Testis (tissue), 3 donors: ENCODE data around the gene PIGS. TPM values are rescaled to one million over a fixed set of nuclear protein-coding genes. Genes with fewer than 3 reads are reported as not detected.

Source experiments
- DNase-seq: peaks from one replicate; pipeline ENCODE4 v3.0.0-alpha.2; 2019
- H3K27ac ChIP-seq, 2 donors: fragments of 200-600 bp; sonication (generic); one replicate each; pipeline ENCODE4 v1.5.1; 2019
- H3K27me3 ChIP-seq: fragments of 200-600 bp; sonication (generic); one replicate; pipeline ENCODE4 v1.5.1; 2019
- H3K36me3 ChIP-seq: fragments of 200-600 bp; sonication (generic); one replicate; pipeline ENCODE4 v1.5.1; 2017; ENCODE audit warnings: low read depth; ENCODE audit errors: missing control alignments
- H3K4me1 ChIP-seq: fragments of 200-600 bp; sonication (generic); one replicate; pipeline ENCODE4 v1.5.1; 2019
- H3K4me3 ChIP-seq, 2 donors: fragments of 200-600 bp; sonication (generic); one replicate each; pipeline ENCODE4 v1.5.1; 2017 to 2019
- H3K9me3 ChIP-seq: fragments of 200-600 bp; sonication (generic); one replicate; pipeline ENCODE4 v1.5.1; 2017
- CTCF ChIP-seq, 3 experiments: fragments of 450-650 bp in 2 of 3; fragments of 200-600 bp in 1 of 3; sonication (generic) in 1 of 3; IDR thresholded peaks; one replicate each; pipeline ENCODE4 v1.5.1; 2016 to 2019; ENCODE audit warnings: antibody characterized with exemption in 3 of 3, mild to moderate bottlenecking in 2 of 3, moderate library complexity in 1 of 3
- POLR2A ChIP-seq: fragments of 450-650 bp; IDR thresholded peaks from one replicate; pipeline ENCODE4 v1.6.1; 2017; ENCODE audit warnings: antibody characterized with exemption, mild to moderate bottlenecking, moderate library complexity
- WGBS, 2 donors: methylation state at CpG; one replicate each; pipeline ENCODE4 v1.1.5; 2018; 5-methylcytosine and 5-hydroxymethylcytosine counted together
- intact Hi-C: fragments of 100-400 bp; cut with DNase I; formaldehyde crosslinking; loops from one replicate; pipeline ENCODE4 v1.15.1; 2023; ENCODE audit warnings: low total_unique reads
- polyA plus RNA-seq: library from polyadenylated mRNA; stranded (reverse); fragments of 350-450 nt; fragmentation: Illumina TruSeq; extraction: RNeasy Lipid Tissue Mini Kit (QIAGEN cat#74804); gene quantifications from one replicate; pipeline ENCODE4 v1.2.3, GENCODE V29; 2014; ENCODE audit warnings: low read depth, low replicate concordance; ENCODE audit not compliant: insufficient read depth
- total RNA-seq, 2 donors: library from RNA; depleted of rRNA; stranded (reverse); fragments of >200 nt; gene quantifications; one replicate each; pipeline ENCODE4 v1.2.3, GENCODE V29; 2016

Gene PIGS
- total and polyA plus RNA-seq, 3 donors from 2014 or later, result 57.7 to 124 (median 92.4) TPM

DNA sequence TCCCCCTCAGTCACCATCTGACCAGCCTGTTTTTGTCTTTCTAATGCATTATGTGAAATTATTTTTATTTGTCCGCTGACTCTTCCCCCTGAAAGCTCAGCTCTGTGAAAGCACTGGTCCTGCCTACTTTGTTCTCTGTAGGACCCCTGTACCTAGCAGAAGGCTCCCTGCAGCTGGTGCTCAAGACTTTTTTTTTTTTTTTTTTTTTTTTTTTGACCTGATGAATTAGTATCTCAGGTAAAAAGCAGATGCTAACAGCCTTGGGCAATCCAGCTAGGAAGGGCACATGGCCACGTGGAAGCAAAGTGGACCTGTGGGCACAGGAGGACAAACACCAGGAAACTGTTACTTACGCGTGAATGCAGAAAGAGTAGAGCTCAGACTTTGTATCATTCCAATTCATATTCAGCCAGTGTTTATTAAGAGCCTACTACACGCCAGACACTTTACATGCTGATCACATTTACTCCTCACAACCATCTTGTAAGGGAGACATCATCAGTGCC, 18.3 kb downstream of the PIGS start:
- H3K27ac ChIP-seq, result peak overlapping the region in 1 of 2 donors; percentile 65
- peak overlapping the region; percentile 86 to 92 for H3K4me3 ChIP-seq
- DNase-seq, result no peak
- no peaks in the 10 kb centered on the region for H3K27me3 ChIP-seq
- no peaks in the 10 kb centered on the region for H3K9me3 ChIP-seq
- WGBS, 2 donors, result 65 to 76% methylated on average over 5 of the region's 5 CpGs
- H3K4me1 ChIP-seq, result peaks cover 17% of the 10 kb centered on the region
- H3K36me3 ChIP-seq, result no peaks in the 10 kb centered on the region
- TF ChIP-seq POLR2A (no peak), CTCF (IDR thresholded peaks at IDR 0.05) (no peak)
- intact Hi-C loops, result no loop called here

GRCh38 chr17:28552176-28552999, 18.9 kb downstream of the PIGS start, which contains the start of gene UNC119:
Gene UNC119 (minus strand): TSS chr17:28552624. CDS start chr17:28552557, 67 bp downstream.
- intact Hi-C loops, result no loop called here
- Histone ChIP-seq H3K4me1 (peaks cover 17% of the 10 kb centered on the region), H3K9me3 (no peaks in the 10 kb centered on the region), H3K4me3 (peak within 1 kb of the TSS; percentile 86 to 92), H3K27ac (peak within 1 kb of the TSS; percentile 53 to 65), H3K36me3 (no peaks in the 10 kb centered on the region), H3K27me3 (no peaks in the 10 kb centered on the region)
- peak; percentile 89 for DNase-seq
- no peak for TF ChIP-seq CTCF (IDR thresholded peaks at IDR 0.05)
- no peak for TF ChIP-seq POLR2A
- WGBS, 2 donors, result 1 to 3% methylated on average over 16 to 64 of the region's 67 CpGs

DNA sequence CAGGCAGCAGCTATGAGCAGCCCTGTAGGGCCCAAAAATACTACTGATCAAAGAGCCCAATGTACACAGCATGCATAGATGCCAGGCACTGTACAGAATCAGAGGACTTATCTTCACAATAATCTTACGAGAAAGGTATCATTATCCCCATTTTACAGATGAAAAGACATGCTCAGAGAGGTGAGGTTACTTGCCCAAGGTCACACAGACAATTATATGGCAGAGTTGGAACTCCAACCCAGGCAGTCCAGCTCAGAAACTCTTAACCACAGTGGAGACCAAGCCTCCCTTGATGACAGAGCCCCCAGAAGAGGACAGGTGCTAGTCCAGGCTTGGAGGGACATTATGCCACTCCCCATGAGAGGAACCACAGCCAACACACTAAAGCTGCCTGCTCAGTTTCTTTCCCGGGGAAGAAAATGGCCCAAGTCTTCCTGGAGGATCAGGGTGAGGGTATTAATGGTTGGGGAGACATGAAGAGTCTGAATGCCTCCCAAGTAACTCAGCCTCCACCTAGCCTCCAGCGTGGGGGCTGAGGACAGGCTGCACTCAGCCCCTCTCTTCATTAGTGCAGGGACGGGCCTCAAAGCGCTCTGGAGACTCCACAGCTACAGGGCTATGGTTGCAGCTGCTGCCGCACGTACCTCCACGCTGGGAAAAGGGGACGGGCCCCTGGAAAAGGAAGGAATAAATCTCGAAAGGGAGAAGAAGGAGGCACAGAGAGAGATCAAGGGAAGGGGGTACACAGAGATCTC, 19.7 kb downstream of the PIGS start:
- no peaks in the 10 kb centered on the region for H3K9me3 ChIP-seq
- H3K27me3 ChIP-seq, result no peaks in the 10 kb centered on the region
- peak overlapping the region; percentile 86 to 92 for H3K4me3 ChIP-seq
- no peaks in the 10 kb centered on the region for H3K36me3 ChIP-seq
- WGBS, 2 donors, result 7 to 9% methylated on average over 8 to 10 of the region's 10 CpGs
- H3K27ac ChIP-seq, result peak overlapping the region; percentile 53 to 65
- TF ChIP-seq CTCF (IDR thresholded peaks at IDR 0.05) (no peak), POLR2A (no peak)
- intact Hi-C loops, result no loop called here
- DNase-seq, result peak; percentile 37
- peaks cover 17% of the 10 kb centered on the region for H3K4me1 ChIP-seq

DNA sequence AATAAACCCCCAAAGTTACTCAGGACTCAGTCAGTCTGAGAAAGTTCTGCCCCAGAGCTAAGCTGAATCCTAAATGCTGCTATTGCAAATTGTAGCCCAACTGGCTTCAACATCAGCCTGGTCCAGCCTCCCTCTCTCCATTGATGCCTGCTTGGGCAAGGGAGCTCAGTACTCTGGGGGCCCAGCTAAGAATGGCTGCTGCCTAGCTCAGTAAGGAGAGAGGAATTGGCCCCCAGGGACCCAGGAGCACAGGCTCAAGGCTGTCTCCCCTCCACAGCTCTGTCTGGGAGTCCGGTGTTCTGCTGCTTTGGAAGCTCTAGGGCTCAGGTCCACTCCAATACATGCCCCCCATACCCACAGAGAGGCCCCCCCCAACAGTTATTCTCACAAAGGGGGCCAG, 20.5 kb downstream of the PIGS start:
- WGBS, 2 donors, result 83% methylated on average over 1 of the region's 1 CpG; no CpG with 5 or more reads in 1 of the 2 donors
- no peaks in the 10 kb centered on the region for H3K27me3 ChIP-seq
- H3K9me3 ChIP-seq, result no peaks in the 10 kb centered on the region
- H3K27ac ChIP-seq, result no peak overlapping the region
- no peak for DNase-seq
- H3K36me3 ChIP-seq, result no peaks in the 10 kb centered on the region
- H3K4me1 ChIP-seq, result peaks cover 17% of the 10 kb centered on the region
- no peak for TF ChIP-seq CTCF (IDR thresholded peaks at IDR 0.05)
- no peak for TF ChIP-seq POLR2A
- intact Hi-C loops, result no loop called here
- no peak overlapping the region for H3K4me3 ChIP-seq
